ENCODE results near the gene TLR8. TPM values are rescaled to one million over a fixed set of nuclear protein-coding genes. Genes with fewer than 3 reads are reported as not detected.
A peak's percentile ranks its signal among the peaks of the same experiment; 100 is the strongest.

Gene TLR8
- polyA plus RNA-seq, 1 of the 3 experiments (the other 2 are of a cell fraction), result not detected

DNA sequence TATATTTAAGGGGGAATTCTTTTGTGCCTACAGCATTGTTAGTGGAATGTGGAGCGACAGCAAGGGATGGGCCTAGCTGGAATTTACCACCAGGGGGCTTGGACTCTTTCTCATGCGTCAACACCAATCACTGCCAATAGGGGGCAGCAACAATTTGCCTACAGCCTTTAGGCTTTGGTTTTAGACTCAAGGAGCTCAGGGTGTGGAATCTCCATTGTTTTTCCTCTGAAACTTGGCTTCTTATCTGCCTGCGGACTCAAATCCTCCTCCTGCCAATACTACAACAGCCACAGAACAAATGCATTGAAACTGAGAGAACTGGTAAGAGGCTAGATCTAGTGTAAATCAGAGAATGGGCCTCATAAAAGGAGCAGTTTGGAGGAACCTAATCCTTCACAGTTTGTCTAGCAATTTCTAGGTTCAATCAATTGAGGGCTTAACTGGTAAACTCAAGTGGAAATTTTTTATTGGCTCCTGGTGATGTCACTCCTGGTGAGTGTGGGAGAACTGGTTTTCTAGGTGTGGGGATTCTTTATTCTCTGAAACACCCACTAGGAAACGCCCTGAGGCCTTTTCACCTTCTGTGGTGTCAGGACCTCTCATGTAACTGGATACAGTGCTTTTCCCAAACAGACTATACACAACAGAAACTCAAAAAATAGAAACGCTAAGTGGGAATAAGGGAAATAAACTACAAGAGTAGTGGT is 40.6 kb downstream of the TLR8 start (continued):
- TF ChIP-seq, protein P1, sequence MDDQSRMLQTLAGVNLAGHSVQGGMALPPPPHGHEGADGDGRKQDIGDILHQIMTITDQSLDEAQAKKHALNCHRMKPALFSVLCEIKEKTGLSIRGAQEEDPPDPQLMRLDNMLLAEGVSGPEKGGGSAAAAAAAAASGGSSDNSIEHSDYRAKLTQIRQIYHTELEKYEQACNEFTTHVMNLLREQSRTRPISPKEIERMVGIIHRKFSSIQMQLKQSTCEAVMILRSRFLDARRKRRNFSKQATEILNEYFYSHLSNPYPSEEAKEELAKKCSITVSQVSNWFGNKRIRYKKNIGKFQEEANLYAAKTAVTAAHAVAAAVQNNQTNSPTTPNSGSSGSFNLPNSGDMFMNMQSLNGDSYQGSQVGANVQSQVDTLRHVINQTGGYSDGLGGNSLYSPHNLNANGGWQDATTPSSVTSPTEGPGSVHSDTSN (IDR thresholded peaks at IDR 0.05), result peak; percentile 49
- TF ChIP-seq SIN3A (IDR thresholded peaks at IDR 0.05; ENCODE audit: borderline replicate concordance, low read depth, low read length) (peak; percentile 67; the same call in 1 of the 2 replicates), YY1 (IDR thresholded peaks at IDR 0.05; ENCODE audit: low read depth) (0 out of 2 replicates have a peak, but pooled peaks have one; percentile 57)

DNA sequence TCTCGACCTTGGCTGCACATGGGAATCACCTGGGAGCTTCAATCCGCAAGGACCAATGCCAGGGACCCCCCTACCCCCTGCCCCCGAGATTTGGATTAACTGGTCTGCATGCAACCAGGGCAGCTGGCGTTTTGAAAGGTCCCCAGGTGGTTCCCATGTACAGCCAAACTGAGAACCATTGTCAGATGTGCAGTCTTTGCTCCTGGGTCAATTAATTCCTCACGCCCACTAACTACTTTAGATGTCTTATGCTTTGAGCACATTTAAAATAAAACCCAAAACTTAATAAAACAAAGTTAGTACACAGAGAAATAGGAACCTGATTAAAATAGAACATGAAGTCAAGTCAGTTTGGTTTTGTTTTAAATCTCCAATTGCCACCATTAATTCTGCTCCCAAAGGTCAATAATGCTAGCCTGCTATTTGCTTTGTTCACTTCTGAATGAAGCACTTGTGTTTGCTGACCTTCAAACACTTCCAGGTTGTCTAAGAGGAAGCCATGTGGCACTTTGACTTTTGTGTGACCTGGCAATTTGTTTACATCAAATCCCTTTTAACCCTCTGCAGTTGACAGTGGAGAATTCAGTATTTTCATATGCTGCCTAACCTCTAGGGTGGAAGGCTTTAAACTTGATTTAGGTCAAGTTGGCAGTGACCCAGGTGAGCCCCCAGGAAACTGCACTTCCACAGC is 41.3 kb downstream of the TLR8 start:
- Histone ChIP-seq H3K27ac (ENCODE audit: low read depth in 2 of 2, low read length in 1 of 2) (peak overlapping the region; percentile 76 to 85), H3K9me2 (no peaks in the 10 kb centered on the region), H2AFZ (ENCODE audit: low read depth) (no peak overlapping the region; the same call in 1 of the 2 replicates), H3K36me3 (replicated peaks in 1 of 2; ENCODE audit: control insufficient read depth in 1 of 2, insufficient read depth in 2 of 2, low read length in 1 of 2) (no peaks in the 10 kb centered on the region), H3K9ac (peak overlapping the region; percentile 64; the same call in 1 of the 2 replicates), H3K4me1 (ENCODE audit: control insufficient read depth in 1 of 2, insufficient read depth in 2 of 2, low read depth in 1 of 2, low read length in 1 of 2) (peaks cover 12 to 33% of the 10 kb centered on the region in 2 experiments; a peak in 3 of 4 replicates), H3K27me3 (ENCODE audit: insufficient read depth) (no peaks in the 10 kb centered on the region), H3K9me3 (no peaks in the 10 kb centered on the region), H3K79me2 (ENCODE audit: insufficient read depth) (no peaks in the 10 kb centered on the region), H4K20me1 (ENCODE audit: insufficient read depth) (no peaks in the 10 kb centered on the region), H3K4me2 (peak overlapping the region; percentile 26; the same call in 1 of the 2 replicates), H3F3A (replicated peaks; ENCODE audit: insufficient read depth) (peaks cover 5% of the 10 kb centered on the region), H3K4me3 (ENCODE audit: low read depth in 2 of 2, low read length in 1 of 2) (no peak overlapping the region)
- ChIA-PET POLR2A (no interaction called here), CTCF (interaction anchor here (0.8 to 5.7 kb wide), 13 partner anchors 18 to 557 kb away, joined by 3 to 124 read pairs (median 5); no protein-coding TSS in a partner anchor)
- TF ChIP-seq, protein P2, sequence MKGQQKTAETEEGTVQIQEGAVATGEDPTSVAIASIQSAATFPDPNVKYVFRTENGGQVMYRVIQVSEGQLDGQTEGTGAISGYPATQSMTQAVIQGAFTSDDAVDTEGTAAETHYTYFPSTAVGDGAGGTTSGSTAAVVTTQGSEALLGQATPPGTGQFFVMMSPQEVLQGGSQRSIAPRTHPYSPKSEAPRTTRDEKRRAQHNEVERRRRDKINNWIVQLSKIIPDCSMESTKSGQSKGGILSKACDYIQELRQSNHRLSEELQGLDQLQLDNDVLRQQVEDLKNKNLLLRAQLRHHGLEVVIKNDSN (IDR thresholded peaks at IDR 0.05; ENCODE audit: borderline replicate concordance, low read depth), result no peak
- TF ChIP-seq, protein P3, sequence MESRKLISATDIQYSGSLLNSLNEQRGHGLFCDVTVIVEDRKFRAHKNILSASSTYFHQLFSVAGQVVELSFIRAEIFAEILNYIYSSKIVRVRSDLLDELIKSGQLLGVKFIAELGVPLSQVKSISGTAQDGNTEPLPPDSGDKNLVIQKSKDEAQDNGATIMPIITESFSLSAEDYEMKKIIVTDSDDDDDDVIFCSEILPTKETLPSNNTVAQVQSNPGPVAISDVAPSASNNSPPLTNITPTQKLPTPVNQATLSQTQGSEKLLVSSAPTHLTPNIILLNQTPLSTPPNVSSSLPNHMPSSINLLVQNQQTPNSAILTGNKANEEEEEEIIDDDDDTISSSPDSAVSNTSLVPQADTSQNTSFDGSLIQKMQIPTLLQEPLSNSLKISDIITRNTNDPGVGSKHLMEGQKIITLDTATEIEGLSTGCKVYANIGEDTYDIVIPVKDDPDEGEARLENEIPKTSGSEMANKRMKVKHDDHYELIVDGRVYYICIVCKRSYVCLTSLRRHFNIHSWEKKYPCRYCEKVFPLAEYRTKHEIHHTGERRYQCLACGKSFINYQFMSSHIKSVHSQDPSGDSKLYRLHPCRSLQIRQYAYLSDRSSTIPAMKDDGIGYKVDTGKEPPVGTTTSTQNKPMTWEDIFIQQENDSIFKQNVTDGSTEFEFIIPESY (IDR thresholded peaks at IDR 0.05; ENCODE audit: borderline replicate concordance, low read depth), result no peak
- no peak for TF ChIP-seq RXRA (IDR thresholded peaks at IDR 0.05; ENCODE audit: borderline replicate concordance, low read depth)
- TF ChIP-seq, protein P4, sequence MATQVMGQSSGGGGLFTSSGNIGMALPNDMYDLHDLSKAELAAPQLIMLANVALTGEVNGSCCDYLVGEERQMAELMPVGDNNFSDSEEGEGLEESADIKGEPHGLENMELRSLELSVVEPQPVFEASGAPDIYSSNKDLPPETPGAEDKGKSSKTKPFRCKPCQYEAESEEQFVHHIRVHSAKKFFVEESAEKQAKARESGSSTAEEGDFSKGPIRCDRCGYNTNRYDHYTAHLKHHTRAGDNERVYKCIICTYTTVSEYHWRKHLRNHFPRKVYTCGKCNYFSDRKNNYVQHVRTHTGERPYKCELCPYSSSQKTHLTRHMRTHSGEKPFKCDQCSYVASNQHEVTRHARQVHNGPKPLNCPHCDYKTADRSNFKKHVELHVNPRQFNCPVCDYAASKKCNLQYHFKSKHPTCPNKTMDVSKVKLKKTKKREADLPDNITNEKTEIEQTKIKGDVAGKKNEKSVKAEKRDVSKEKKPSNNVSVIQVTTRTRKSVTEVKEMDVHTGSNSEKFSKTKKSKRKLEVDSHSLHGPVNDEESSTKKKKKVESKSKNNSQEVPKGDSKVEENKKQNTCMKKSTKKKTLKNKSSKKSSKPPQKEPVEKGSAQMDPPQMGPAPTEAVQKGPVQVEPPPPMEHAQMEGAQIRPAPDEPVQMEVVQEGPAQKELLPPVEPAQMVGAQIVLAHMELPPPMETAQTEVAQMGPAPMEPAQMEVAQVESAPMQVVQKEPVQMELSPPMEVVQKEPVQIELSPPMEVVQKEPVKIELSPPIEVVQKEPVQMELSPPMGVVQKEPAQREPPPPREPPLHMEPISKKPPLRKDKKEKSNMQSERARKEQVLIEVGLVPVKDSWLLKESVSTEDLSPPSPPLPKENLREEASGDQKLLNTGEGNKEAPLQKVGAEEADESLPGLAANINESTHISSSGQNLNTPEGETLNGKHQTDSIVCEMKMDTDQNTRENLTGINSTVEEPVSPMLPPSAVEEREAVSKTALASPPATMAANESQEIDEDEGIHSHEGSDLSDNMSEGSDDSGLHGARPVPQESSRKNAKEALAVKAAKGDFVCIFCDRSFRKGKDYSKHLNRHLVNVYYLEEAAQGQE (IDR thresholded peaks at IDR 0.05; ENCODE audit: low read depth, low read length), result no peak
- no peak for TF ChIP-seq TCF12 (IDR thresholded peaks at IDR 0.05)
- TF ChIP-seq TAF1 (IDR thresholded peaks at IDR 0.05; ENCODE audit: borderline replicate concordance, low read depth, low read length), result no peak
- TF ChIP-seq EP300 (IDR thresholded peaks at IDR 0.05; ENCODE audit: borderline replicate concordance in 1 of 2, low read depth in 1 of 2, low read length in 1 of 2), result no peak
- 67% methylated on average over 5 of the region's 5 CpGs for WGBS (ENCODE audit: low lambda C conversion rate)
- DNase-seq, result no peak

Data from SK-N-SH (cell line).